Rectal smooth muscle tissue (tissue), 1 donor: Measurements from ENCODE around the gene ARID4B.
"Not testable (repeated sequence)": the region's sequence is repeated elsewhere in the genome, so short reads cannot be mapped to it uniquely, and the experiment has no call there.

Experiments used
- H3K27ac ChIP-seq: one replicate; pipeline ENCODE4 v1.7.0; 2013; ENCODE audit warnings: low read depth, low read length, inconsistent platforms
- H3K27me3 ChIP-seq: one replicate; pipeline ENCODE4 v1.7.0; 2013; ENCODE audit warnings: low read length; ENCODE audit not compliant: control insufficient read depth, insufficient read depth
- H3K36me3 ChIP-seq: one replicate; pipeline ENCODE4 v1.7.0; 2013; ENCODE audit warnings: low read length; ENCODE audit not compliant: control insufficient read depth, insufficient read depth
- H3K4me1 ChIP-seq: one replicate; pipeline ENCODE4 v1.7.0; 2013; ENCODE audit warnings: low read length; ENCODE audit not compliant: control insufficient read depth, insufficient read depth
- H3K4me3 ChIP-seq: one replicate; pipeline ENCODE4 v1.7.0; 2013; ENCODE audit warnings: low read length
- H3K9ac ChIP-seq: one replicate; pipeline ENCODE4 v1.7.0; 2013; ENCODE audit warnings: low read length

Gene ARID4B

GRCh38 chr1:235325139-235325538 is 2.8 kb downstream of the ARID4B start:
- Histone ChIP-seq H3K27ac (no peak overlapping the region), H3K9ac (no peak overlapping the region), H3K4me3 (peak overlapping the region; percentile 1), H3K27me3 (no peaks in the 10 kb centered on the region), H3K36me3 (no peaks in the 10 kb centered on the region), H3K4me1 (peaks cover 27% of the 10 kb centered on the region)

GRCh38 chr1:235324296-235324695 is 3.7 kb downstream of the ARID4B start:
- H3K27me3 ChIP-seq: no peaks in the 10 kb centered on the region
- peaks cover 21% of the 10 kb centered on the region for H3K4me1 ChIP-seq
- H3K9ac ChIP-seq: no peak overlapping the region
- H3K36me3 ChIP-seq: no peaks in the 10 kb centered on the region
- no peak overlapping the region for H3K27ac ChIP-seq
- no peak overlapping the region for H3K4me3 ChIP-seq

GRCh38 chr1:235320521-235321179 is 7.3 kb downstream of the ARID4B start:
- no peak overlapping the region for H3K4me3 ChIP-seq
- no peak overlapping the region for H3K27ac ChIP-seq
- no peak overlapping the region for H3K9ac ChIP-seq
- H3K27me3 ChIP-seq: no peaks in the 10 kb centered on the region
- no peaks in the 10 kb centered on the region for H3K36me3 ChIP-seq
- H3K4me1 ChIP-seq: peaks cover 7% of the 10 kb centered on the region

DNA sequence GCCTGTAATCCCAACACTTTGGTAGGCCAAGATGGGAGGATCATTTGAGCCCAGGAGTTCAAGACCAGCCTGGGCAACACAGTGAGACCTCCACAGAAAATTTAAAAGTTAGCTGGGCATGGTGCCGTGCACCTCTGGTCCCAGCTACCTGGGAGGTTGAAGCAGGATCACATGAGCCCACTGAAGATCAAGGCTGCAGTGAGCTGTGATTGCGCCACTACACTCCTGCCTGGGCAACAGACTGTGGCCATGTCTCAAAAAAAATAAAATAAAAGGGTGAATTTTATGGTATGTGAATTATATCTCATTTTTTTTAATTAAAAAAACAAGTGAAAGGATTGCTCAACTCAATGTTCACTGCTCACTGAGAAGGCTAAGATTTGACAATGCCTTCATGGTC is 8.7 kb downstream of the ARID4B start:
- Histone ChIP-seq H3K36me3 (no peaks in the 10 kb centered on the region), H3K27me3 (no peaks in the 10 kb centered on the region), H3K4me3 (no peak overlapping the region), H3K9ac (no peak overlapping the region), H3K27ac (no peak overlapping the region), H3K4me1 (peaks cover 2% of the 10 kb centered on the region)

GRCh38 chr1:235317168-235317567 is 10.8 kb downstream of the ARID4B start:
- Histone ChIP-seq H3K4me1 (peaks cover 13% of the 10 kb centered on the region), H3K36me3 (no peaks in the 10 kb centered on the region), H3K27ac (no peak overlapping the region)

DNA sequence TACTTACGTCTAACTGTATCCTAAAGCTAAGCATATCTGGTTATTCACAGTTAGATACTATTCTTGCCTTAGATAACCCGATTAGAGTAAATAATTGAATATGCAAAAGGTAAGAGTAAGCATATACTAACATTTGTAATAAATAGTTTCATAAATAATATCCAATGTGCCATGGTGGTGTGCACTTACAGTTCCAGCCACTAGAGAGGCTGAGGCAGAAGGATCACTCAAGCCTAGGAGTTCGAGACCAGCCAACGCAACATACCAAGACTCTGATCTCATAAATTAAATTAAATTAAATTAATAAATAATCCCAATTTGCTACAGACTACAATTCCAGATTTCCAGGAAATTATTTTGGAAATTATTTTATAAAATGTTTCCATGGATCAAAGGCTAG is 12.2 kb downstream of the ARID4B start:
- Histone ChIP-seq H3K4me3 (no peak overlapping the region), H3K9ac (no peak overlapping the region), H3K36me3 (no peaks in the 10 kb centered on the region), H3K27ac (no peak overlapping the region), H3K27me3 (no peaks in the 10 kb centered on the region), H3K4me1 (peaks cover 13% of the 10 kb centered on the region)

More at GRCh38 chr1:235317168-235317567, 10.8 kb downstream of the ARID4B start:
- Histone ChIP-seq H3K27me3 (no peaks in the 10 kb centered on the region), H3K4me3 (no peak overlapping the region), H3K9ac (no peak overlapping the region)

- Histone ChIP-seq H3K27me3 (no peaks in the 10 kb centered on the region), H3K36me3 (no peaks in the 10 kb centered on the region), H3K4me1 (peaks cover 13% of the 10 kb centered on the region), H3K4me3 (no peak overlapping the region), H3K27ac (no peak overlapping the region), H3K9ac (no peak overlapping the region)
Measured at GRCh38 chr1:235315173-235315572, 12.8 kb downstream of the ARID4B start.

DNA sequence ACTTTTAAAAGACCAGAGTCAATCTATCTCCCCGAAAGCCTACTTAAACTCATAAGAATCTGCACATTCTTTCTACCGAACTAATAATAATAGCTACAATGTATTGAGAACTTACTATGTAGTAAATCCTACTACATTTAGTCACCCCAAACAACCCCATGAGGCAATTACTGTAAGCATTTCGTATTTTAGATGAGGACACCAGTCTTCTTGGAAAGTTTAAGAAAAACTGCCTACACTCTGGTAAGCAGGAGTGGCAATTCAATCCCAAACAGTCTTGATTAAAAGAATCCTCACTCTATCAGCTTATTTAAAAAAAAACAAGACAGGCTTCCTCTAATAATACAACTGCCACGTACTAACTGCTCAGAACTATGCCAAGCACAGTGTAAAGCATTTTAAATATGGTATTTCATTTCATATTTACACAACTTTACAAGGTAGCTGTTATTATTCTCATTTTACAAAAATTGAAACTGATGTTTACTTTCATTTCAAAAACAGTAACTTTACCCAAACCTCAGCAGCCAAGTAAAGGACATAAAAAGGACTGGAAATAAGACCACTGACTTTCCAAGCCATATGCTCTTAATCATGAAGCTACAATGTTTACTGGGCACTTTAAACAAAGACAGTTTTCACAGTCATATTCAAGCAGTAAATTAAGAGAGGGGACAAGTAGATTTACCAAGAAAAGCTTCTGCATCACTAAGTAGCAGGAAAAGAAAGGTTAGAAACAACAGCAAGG is 13.9 kb downstream of the ARID4B start:
- H3K36me3 ChIP-seq: no peaks in the 10 kb centered on the region
- no peak overlapping the region for H3K9ac ChIP-seq
- peaks cover 13% of the 10 kb centered on the region for H3K4me1 ChIP-seq
- no peaks in the 10 kb centered on the region for H3K27me3 ChIP-seq
- no peak overlapping the region for H3K4me3 ChIP-seq
- no peak overlapping the region for H3K27ac ChIP-seq

DNA sequence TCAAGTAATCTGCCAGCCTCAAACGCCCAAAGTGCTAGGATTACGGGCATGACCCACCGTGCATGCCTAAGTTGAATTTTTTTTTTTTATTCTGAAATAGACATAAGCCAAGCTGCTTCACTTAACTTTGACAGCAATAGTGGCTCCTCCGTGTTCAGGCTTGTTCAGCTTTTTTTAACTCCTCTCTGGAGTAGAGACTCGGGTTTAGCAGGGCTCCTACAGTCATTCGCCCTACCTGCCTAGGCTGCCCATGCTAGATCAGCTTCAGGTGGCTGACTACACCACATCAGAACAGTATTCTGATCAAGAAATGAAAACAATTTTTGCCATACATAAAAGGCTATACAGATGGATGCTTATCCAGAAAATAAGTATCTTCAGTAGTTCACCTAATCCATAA is 14.7 kb downstream of the ARID4B start:
- Histone ChIP-seq H3K4me3 (no peak overlapping the region), H3K36me3 (no peaks in the 10 kb centered on the region), H3K27ac (no peak overlapping the region), H3K27me3 (no peaks in the 10 kb centered on the region), H3K4me1 (peaks cover 13% of the 10 kb centered on the region), H3K9ac (no peak overlapping the region)

DNA sequence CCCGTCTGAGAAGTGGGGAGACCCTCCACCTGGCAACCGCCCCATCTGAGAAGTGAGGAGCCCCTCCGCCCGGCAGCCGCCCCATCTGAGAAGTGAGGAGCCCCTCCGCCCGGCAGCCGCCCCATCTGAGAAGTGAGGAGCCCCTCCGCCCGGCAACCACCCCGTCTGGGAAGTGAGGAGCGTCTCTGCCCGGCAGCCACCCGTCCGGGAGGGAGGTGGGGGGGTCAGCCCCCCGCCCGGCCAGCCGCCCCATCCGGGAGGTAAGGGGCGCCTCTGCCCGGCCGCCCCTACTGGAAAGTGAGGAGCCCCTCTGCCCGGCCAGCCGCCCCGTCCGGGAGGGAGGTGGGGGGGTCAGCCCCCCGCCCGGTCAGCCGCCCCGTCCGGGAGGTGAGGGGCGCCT is 18.8 kb downstream of the ARID4B start:
- H3K27ac ChIP-seq, H3K4me3 ChIP-seq, H3K36me3 ChIP-seq, H3K9ac ChIP-seq, H3K27me3 ChIP-seq: not testable (repeated sequence)
- peaks cover 29% of the 10 kb centered on the region for H3K4me1 ChIP-seq

- peak overlapping the region; percentile 40 for H3K27ac ChIP-seq
- H3K4me1 ChIP-seq: peaks cover 18% of the 10 kb centered on the region
- no peak overlapping the region for H3K4me3 ChIP-seq
- no peaks in the 10 kb centered on the region for H3K27me3 ChIP-seq
- H3K9ac ChIP-seq: no peak overlapping the region
- H3K36me3 ChIP-seq: no peaks in the 10 kb centered on the region
Measured at GRCh38 chr1:235307158-235308124, 20.5 kb downstream of the ARID4B start.
